SKM-1 (cell line): ENCODE measurements around the gene SPEG.

Experiments used
- DNase-seq: peaks from one replicate; lab custom pipeline; 2025; ENCODE audit not compliant: unreplicated experiment; lab: John Stamatoyannopoulos, UW

Gene SPEG

DNA sequence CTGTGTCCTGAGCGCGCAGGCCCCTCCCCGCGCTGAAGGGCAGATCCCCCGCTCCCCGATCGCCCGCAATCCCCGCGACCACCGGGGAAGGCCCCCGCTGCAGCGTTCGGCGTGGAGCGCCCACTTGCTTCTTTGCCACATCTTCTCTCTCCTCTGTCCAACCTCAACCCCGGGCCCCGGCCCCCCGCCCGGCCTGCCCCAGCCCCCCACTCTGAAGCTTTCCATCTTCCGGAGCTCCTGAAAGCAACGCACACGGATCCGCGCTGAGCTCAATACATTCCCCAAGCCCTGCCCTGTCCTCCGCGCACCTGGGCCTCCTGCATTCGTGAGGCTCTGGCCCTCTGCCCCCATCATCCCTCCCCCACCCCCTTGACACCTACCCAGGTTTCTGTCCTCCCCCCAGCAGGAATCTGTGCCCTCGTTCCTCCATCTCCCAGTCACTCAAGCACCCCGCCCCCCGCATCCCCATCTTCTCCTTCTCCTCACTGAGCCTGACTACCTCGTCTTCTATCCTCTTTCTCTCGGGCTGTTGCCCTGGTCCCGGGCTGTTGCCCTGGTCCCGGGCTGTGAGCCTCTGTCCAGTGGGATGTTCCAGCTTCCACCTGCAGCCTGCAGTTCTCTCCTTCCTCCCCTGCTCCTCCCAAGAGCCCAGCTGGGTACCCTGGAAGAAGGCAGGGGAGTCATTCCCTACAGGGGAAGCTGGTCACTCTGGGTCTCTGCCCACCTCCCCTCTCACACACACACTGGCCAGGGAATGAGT, 7.8 kb downstream of the SPEG start:
- no peak for DNase-seq

DNA sequence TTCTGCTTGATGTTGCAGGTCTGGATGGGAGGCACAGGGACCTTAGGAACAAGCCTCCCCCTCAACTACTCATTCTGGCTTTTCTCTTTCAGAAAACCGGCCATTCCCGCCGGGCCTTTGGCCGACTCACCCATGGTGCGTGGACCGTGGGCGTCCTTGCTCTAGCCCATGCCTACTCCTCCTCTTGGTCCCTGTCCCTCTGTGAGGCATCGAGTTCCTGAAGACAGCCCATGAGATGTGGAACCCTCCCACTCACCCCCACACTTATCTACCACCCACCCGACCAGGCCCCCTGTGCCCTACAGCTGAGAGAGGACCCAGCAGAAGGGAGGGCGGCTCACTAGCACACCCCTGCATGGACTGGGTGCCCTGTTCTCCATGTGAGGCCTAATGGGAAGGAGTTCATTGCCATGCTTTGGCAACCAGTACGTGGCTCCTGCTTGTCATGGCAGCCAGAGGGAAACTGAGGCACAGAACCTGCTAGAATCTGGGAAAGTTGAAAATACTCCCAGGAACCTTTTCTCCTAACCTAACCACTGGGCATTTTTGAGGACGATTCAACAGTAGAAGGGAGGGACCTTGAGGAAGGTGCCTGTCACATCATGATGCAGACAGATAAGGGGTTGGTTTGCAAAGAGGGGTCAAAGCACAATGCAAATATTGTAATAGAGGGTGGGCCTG, 8.5 kb downstream of the SPEG start:
- no peak for DNase-seq

DNA sequence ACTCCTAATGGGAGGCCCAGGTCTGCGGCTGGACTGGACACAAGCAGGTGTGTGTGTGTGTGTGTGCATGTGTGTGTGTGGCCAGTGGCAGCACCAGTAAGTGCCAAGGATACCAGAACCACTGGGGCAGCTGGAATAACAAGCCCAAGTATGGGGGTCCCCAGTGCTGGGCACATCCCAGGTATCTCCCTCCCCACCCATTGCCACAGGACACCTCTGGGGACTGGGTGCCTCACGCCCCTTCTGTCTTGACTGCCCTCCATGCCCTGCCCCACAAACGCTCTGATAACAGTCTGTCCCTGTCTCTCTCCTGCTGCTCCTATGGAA, 9.0 kb downstream of the SPEG start:
- no peak for DNase-seq

DNA sequence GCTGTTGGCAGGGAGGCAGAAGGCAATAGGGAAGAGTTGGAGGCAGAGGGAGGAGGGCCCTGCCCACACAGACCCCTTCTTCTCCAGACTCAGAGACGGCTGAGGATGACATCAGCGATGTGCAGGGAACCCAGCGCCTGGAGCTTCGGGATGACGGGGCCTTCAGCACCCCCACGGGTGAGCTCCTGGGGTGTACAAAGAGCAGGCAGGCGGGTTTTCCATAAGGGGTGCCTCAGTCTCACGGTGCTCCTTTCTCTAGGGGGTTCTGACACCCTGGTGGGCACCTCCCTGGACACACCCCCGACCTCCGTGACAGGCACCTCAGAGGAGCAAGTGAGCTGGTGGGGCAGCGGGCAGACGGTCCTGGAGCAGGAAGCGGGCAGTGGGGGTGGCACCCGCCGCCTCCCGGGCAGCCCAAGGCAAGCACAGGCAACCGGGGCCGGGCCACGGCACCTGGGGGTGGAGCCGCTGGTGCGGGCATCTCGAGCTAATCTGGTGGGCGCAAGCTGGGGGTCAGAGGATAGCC, 10.0 kb downstream of the SPEG start:
- DNase-seq: no peak

DNA sequence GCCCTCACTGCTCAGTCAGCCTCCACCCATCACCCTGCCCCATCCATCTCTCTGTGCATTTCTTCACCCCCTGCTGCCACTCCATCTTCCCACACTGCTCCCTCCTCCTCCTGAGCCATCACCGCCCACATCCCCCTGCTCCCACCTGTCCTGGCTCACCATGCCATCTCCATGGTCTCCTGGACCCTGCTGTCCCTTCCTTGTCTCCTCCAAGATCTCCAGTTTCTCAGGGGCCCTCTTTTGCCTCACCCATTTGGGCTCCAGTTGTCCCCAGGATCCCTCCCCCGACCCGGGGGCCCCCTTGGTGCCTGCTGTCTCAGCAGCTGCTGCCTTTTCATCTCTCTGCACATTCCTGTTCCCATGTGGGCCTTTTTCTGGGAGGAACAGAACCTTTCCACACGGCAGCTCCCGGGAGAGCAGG, 10.6 kb downstream of the SPEG start:
- no peak for DNase-seq

DNA sequence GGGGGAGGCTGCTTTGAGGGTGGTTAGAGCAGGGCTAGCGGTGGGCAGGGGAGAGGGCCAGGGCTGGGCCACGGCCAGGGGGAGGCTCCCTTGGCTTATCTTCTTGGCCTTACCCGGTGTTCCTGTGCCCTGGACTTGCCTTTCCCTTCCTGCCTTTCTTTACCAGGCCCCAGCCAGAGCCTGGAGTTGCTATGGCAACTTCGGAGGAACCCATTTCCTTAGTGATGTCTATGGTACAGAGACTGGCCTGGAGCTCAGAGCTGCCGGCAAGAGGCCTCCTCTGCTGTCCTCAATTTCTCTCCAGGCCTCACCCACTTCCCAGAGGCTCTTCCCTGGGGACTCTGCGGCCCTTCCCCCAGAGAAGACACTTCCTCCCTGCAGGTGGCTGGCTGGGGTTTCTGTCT, 11.5 kb downstream of the SPEG start:
- no peak for DNase-seq

DNA sequence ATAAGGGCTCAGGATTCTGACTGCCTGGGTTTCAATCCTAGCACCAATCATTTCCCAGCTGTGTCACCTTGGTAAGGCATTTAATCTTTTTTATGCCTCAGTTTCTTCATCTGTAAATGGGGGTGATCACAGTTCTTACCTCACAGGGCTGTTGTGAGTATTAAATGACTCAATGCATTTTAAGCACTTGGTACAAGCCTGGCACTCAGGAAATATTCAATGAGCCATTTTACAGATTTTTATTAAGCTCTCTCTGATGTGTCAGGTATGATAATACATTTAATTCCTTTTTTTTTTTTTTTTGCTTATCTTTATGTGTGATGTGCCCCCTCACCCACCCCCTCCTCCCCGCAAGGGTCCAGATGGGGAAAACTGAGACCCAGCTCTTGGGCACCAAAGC, 12.0 kb downstream of the SPEG start:
- no peak for DNase-seq

DNA sequence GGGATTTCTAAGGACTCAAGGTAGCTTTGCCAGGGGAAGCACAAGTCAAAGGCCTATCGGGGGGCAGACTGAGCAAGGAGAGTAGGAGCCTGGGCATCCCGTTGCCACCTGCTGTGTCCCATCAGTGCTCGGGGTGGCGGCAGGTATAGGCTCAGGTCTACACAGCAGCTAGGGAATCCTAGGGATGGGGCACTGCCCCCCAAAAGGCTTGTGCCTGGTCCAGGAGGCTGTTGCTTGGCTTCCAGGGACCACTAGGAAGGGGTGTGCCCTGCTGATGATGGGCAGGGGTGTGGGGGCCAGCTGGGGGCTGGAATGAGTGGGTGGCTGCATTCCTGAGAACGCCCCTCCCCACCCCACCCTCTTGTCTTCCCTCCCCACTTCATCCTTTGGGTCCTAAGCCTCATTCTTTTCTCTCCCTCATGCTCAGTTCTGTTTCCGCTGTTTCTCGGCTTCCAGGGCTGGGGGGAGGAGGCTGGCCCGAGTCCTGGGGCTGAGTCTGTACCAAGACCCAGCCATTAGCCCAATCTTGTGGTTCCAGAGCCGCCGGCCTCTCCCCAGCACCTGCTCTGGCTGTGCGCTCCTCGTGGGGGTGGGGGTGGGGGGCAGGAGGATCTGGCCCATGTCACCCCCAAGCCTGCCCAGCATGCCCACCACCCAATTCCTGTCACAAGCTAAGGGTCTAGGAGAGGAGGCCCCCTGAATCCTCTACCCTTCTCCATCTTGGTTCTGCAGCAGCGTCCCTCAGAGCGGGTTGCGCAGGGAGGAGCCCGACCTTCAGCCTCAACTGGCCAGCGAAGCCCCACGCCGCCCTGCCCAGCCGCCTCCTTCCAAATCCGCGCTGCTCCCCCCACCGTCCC, 12.8 kb downstream of the SPEG start:
- DNase-seq: no peak

DNA sequence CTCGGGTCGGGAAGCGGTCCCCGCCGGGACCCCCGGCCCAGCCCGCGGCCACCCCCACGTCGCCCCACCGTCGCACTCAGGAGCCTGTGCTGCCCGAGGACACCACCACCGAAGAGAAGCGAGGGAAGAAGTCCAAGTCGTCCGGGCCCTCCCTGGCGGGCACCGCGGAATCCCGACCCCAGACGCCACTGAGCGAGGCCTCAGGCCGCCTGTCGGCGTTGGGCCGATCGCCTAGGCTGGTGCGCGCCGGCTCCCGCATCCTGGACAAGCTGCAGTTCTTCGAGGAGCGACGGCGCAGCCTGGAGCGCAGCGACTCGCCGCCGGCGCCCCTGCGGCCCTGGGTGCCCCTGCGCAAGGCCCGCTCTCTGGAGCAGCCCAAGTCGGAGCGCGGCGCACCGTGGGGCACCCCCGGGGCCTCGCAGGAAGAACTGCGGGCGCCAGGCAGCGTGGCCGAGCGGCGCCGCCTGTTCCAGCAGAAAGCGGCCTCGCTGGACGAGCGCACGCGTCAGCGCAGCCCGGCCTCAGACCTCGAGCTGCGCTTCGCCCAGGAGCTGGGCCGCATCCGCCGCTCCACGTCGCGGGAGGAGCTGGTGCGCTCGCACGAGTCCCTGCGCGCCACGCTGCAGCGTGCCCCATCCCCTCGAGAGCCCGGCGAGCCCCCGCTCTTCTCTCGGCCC, 13.6 kb downstream of the SPEG start:
- DNase-seq: no peak

DNA sequence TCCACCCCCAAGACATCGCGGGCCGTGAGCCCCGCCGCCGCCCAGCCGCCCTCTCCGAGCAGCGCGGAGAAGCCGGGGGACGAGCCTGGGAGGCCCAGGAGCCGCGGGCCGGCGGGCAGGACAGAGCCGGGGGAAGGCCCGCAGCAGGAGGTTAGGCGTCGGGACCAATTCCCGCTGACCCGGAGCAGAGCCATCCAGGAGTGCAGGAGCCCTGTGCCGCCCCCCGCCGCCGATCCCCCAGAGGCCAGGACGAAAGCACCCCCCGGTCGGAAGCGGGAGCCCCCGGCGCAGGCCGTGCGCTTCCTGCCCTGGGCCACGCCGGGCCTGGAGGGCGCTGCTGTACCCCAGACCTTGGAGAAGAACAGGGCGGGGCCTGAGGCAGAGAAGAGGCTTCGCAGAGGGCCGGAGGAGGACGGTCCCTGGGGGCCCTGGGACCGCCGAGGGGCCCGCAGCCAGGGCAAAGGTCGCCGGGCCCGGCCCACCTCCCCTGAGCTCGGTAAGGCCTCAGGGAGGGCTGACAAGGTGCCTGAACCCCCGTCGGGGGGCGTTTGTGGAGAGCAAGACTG, 14.2 kb downstream of the SPEG start:
- DNase-seq: no peak

DNA sequence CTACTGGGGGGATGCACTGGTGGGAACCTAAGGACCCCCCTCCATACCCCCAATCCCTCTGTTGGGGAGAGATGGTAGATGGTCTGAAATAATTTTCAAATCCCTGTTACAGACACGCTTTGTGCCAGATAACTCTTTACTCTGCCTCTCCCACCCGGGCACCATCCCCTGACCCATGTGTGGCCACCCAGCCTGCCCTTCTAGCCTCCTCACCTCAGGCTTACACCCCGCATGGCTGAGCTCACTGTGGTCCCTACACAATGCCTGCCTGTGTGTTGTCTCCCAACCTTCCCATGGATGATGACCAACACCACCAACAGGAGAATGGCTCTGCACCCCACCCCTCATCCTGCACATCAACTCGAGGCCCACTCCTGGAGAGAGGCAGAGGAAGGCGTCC, 15.0 kb downstream of the SPEG start:
- no peak for DNase-seq

DNA sequence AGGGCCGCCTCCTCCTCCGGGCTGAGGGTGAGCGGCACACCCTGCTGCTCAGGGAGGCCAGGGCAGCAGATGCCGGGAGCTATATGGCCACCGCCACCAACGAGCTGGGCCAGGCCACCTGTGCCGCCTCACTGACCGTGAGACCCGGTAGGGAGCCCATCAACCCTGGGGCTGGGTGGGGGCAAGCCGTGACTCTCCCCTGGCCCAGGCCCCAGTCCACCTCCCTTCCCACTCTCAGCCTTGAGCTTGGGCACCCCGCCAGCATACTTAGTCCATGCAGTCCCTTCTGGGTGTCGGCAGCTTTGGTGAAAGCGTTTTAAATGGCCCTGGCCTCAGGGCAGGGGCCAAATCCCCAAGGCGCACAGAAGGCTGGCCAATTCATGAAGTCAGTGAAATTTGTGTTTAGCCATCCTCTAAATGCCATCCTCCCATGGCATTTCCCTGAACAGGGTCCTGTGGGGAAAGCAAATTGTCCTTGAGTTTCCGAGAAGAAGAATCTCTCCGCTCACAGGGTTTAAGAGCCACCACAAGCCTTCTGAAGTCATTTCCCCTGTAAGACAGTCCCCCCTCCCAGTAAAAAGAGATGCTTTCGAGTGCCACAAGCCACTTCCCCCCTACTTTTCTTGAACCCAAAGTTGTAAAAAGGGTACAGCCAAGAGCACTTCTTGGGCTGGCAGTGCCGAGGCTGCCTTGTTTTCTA, 17.2 kb downstream of the SPEG start:
- DNase-seq: no peak

DNA sequence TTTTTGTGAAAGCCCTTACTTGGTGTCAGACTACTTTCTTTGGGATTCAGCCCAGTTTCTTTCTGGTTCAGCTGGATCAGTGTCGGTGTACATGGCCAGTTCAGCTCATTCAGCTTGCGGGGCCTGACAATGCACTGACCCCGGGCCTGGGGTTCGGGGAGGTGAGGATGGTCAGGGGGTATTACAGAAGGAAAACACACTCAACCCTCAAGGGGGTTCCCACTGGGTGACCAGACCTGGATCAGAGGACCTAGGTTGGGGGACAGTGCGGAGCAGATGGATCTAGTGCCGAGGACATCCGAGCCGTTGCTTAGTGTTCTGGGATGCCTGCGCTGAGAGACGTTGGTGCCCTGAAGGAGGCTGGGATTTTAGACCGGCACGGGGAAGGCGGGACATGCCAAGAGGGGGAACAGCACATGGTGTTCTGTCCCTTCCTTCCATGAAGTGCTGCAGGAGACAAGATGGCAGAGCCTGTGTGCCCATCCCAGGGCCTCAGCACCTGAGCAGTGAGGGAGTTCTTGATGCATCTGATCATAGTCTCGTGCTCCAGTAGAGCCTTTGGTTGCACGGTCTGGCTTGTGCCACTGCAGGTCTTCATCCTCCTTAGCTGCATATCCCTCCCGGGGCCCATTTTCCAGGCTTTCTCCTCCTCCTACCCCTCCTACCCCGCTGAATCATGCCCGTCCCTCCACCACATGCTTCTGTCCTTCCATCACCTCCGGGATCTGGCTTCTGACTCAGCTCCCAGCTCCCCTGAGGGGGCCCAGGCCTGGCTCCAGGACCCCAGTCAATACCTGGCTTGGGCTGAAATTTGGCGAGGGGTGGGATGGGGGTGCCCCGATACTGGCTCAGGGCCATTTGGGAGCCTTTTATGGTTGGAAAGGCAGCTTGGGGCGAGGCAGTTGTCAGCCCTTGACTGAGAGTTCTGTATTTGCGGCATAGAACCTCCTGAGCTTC, 18.0 kb downstream of the SPEG start:
- DNase-seq: no peak

DNA sequence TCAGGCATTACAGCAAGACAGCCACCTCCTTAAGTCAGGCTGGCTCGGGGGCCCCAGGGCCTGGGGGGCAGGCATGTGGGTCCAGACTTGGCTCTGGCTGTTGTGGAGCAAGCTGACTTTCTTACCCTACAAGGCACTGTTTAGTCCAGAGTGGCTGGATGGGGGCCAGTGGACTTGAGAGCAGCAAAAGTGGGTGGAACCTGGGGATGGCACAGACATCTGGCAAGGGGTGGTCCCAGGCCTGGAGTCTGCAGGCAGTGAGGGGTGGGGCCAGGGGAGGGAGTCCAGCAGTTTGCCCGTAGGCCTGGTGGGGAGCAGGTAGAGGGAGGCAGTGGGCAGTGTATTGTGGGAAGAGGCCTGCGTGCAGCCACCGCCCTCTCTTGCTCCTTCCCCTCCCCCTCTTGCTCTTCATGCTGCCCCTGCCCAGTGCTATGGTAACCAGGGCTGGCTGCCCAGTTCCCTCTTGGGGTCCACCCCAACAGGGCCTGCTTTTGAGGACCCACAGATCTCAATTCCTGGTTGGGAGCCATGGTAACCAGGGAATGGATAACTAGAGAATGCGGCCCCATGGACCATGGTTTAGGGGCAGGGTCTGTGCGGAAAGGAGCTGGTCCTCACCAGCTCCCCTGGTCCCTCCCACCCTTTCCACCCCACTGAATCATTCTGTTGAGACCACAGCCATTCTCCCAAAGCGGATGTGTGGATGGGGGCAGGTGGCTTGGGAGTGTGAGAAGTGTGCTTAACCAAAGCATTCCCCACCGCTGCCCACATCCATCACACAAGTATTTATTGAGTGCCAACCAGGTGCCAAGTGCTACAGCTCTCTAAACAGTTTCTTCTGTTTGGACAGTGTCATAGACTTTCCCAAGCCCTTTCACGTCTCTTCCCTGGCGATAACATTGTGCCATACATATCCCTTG, 19.3 kb downstream of the SPEG start:
- no peak for DNase-seq

DNA sequence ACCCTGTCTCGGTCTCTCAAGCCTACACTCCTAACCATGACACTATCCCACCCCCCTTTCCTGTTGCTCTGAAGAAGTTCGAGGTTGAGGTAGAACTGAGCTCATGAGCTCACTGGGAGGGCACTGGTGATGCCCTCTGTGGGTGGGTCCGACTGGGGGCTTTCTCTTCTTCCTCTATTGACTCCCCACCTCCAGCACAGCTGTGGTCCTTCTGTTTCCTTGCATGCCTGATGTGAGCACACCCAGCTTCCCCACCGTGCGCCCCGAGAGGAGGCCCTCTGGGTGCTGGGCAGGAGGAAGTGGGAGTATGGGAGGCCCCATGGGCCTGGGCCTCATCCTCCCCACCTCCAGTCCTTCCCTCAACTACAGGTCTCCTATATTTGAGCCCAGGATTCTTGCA, 20.9 kb downstream of the SPEG start:
- DNase-seq: no peak

DNA sequence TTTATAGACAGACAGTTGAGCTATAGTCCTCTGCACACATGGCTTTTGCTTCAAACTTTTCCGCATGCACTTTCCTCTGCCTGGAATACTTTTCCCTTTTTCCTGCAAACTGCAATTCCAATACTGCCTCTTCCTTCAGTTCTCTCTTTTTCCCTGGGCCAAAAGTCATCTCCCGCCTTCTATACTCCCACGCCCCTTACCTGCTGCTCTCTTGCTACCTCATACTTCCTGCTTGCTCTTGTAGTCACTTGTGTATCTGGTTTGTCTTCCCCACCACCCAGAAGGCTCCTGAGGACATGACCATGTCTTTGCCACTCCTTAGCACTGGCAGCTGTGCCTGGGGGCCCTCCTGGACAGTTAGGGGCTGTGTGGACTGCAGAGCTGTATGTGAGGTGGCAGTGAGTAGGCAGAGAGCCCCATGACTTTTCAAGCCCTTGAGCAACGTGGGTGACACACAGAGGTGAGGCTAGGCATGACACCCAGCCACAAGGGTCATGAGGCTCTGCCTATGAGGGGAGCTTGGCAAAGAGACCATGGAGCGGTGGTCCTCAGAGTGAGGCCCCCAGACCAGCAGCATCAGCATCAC, 23.2 kb downstream of the SPEG start:
- no peak for DNase-seq

DNA sequence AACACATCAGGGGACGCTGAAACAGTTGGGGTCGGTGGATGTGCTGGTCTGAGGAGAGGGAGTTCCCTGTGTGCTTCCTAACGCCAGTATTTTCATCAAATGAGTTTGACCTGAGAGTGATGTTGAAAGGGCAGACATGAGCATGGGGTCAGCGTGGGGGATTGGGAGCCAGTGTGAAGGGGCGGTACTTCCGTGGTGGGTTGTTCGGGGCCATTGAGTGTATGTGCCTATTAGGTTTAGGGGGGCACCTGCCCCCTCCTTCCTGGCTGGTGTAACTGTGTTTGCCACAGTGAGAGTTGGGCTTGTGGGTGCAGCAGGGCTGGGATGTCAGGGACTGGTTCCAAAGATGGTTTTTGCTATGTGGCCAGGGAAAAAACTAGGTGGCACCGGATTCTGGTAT, 24.4 kb downstream of the SPEG start:
- no peak for DNase-seq
